GM19468 (cell line): ENCODE data around the gene STAB2.

Experiments used
- ATAC-seq: cut with Tn5 transposase; IDR thresholded peaks from one replicate; pipeline ENCODE4 v1.9.1; 2021; ENCODE audit warnings: mild to moderate bottlenecking, moderate library complexity, moderate number of reproducible peaks; ENCODE audit not compliant: unreplicated experiment; ENCODE audit errors: extremely low read depth

The STAB2 gene

GRCh38 chr12:103680591-103681141 is 93.6 kb downstream of the STAB2 start:
- no peak for ATAC-seq

- ATAC-seq, result no peak
Measured at GRCh38 chr12:103686026-103686425, 99.0 kb downstream of the STAB2 start.

- no peak for ATAC-seq
Measured at GRCh38 chr12:103687253-103687652, 100.2 kb downstream of the STAB2 start.

GRCh38 chr12:103688376-103689063 is 101.4 kb downstream of the STAB2 start:
- ATAC-seq, result no peak

- ATAC-seq, result no peak
Measured at GRCh38 chr12:103690426-103690825, 103.4 kb downstream of the STAB2 start.

- ATAC-seq, result no peak
Measured at GRCh38 chr12:103691063-103691462, 104.0 kb downstream of the STAB2 start.

- no peak for ATAC-seq
Measured at GRCh38 chr12:103696101-103696500, 109.0 kb downstream of the STAB2 start.

GRCh38 chr12:103697971-103698751 is 111.1 kb downstream of the STAB2 start:
- no peak for ATAC-seq

- ATAC-seq, result no peak
Measured at GRCh38 chr12:103698752-103699560, 111.9 kb downstream of the STAB2 start.

- no peak for ATAC-seq
Measured at GRCh38 chr12:103705098-103705497, 118.0 kb downstream of the STAB2 start.

GRCh38 chr12:103705927-103706326 is 118.9 kb downstream of the STAB2 start:
- no peak for ATAC-seq

- no peak for ATAC-seq
Measured at GRCh38 chr12:103707446-103707845, 120.4 kb downstream of the STAB2 start.

GRCh38 chr12:103710544-103710943 is 123.5 kb downstream of the STAB2 start:
- no peak for ATAC-seq

- ATAC-seq, result no peak
Measured at GRCh38 chr12:103712216-103712615, 125.1 kb downstream of the STAB2 start.

- ATAC-seq, result no peak
Measured at GRCh38 chr12:103715494-103715893, 128.4 kb downstream of the STAB2 start.

GRCh38 chr12:103716517-103717196 is 129.6 kb downstream of the STAB2 start:
- ATAC-seq, result no peak

- no peak for ATAC-seq
Measured at GRCh38 chr12:103725398-103725797, 138.3 kb downstream of the STAB2 start.

- ATAC-seq, result no peak
Measured at GRCh38 chr12:103727638-103728037, 140.6 kb downstream of the STAB2 start.

GRCh38 chr12:103728323-103728722 is 141.2 kb downstream of the STAB2 start:
- ATAC-seq, result no peak

- no peak for ATAC-seq
Measured at GRCh38 chr12:103729499-103729898, 142.4 kb downstream of the STAB2 start.
